Hepatocyte (in vitro differentiated cells): ENCODE data around the gene NPR1.

Source experiments
- EZH2phosphoT487 ChIP-seq: fragments of 200-600 bp; sonication (generic); IDR thresholded peaks from one replicate; pipeline ENCODE4 v1.6.1; 2018; ENCODE audit warnings: antibody characterized with exemption, mild to moderate bottlenecking, low read depth, moderate library complexity; ENCODE audit not compliant: unreplicated experiment, severe bottlenecking
- TF ChIP-seq, protein P1 (sequence below): fragments of 200-600 bp; sonication (generic); IDR thresholded peaks from 2 replicates; pipeline ENCODE4 v1.5.1; 2016; ENCODE audit warnings: antibody characterized with exemption, mild to moderate bottlenecking; ENCODE audit not compliant: poor library complexity

DNA sequence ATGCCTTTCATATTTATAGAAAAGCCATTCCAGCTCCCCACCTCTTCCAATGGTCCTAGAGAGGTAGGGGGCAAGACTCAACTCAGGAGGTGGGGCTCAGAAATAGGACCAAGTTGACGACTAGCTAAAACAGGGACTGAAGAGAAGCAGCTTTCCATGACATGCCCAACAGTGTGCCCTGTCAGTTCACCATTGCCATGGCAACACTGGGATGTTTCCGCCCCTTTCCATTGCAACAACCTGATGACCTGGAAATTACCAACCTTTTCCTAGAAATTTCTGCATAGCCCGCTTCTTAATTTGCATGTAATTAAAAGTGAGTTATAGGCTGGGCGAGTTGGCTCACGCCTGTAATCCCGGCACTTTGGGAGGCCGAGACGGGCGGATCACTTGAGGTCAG, 27.0 kb downstream of the NPR1 start:
- TF ChIP-seq, protein P1, sequence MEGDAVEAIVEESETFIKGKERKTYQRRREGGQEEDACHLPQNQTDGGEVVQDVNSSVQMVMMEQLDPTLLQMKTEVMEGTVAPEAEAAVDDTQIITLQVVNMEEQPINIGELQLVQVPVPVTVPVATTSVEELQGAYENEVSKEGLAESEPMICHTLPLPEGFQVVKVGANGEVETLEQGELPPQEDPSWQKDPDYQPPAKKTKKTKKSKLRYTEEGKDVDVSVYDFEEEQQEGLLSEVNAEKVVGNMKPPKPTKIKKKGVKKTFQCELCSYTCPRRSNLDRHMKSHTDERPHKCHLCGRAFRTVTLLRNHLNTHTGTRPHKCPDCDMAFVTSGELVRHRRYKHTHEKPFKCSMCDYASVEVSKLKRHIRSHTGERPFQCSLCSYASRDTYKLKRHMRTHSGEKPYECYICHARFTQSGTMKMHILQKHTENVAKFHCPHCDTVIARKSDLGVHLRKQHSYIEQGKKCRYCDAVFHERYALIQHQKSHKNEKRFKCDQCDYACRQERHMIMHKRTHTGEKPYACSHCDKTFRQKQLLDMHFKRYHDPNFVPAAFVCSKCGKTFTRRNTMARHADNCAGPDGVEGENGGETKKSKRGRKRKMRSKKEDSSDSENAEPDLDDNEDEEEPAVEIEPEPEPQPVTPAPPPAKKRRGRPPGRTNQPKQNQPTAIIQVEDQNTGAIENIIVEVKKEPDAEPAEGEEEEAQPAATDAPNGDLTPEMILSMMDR, result no peak
- TF ChIP-seq EZH2phosphoT487, result no peak
